ENCODE results near the gene MAGEA2. TPM values are rescaled to one million over a fixed set of nuclear protein-coding genes. Genes with fewer than 3 reads are reported as not detected.

MAGEA2 gene
- total RNA-seq, 2 experiments from 2014 or later = not detected

Other genes with a start within 250 kb of the MAGEA2 start
- not detected for gene GABRQ, start 115.9 kb downstream of the MAGEA2 start, total RNA-seq
- gene MAGEA3, start 55.0 kb downstream of the MAGEA2 start, total RNA-seq = not detected
- not detected for gene CSAG2, start 44.6 kb downstream of the MAGEA2 start, total RNA-seq
- not detected for gene MAGEA2B, start 39.2 kb downstream of the MAGEA2 start, total RNA-seq
- not detected for gene CSAG1, start 20.1 kb downstream of the MAGEA2 start, total RNA-seq
- not detected for gene MAGEA12, start 20.1 kb downstream of the MAGEA2 start, total RNA-seq
- not detected for gene CSAG3, start 5.4 kb upstream of the MAGEA2 start, total RNA-seq
- gene MAGEA6, start 15.8 kb upstream of the MAGEA2 start, total RNA-seq = not detected
- gene CETN2, start 76.9 kb upstream of the MAGEA2 start, total RNA-seq = 10 to 100 TPM; 11.1 to 11.6 TPM
- gene NSDHL, start 77.2 kb upstream of the MAGEA2 start, total RNA-seq = 10 to 100 TPM; 14.2 to 15.5 TPM
- under 1 TPM; 0.84 to 0.97 TPM for gene ZNF185, start 144.2 kb upstream of the MAGEA2 start, total RNA-seq
- not detected for gene PNMA5, start 240.3 kb upstream of the MAGEA2 start, total RNA-seq

Measured in activated CD8-positive, alpha-beta T cell treated with anti-CD3 and anti-CD28 coated beads, Interleukin-2, amount 10 ng/mL, durations not matched to agents 7 days and 5 days (primary cell).